Activated CD4-positive, alpha-beta T cell treated with anti-CD3 and anti-CD28 coated beads for 36 hours (primary cell): ENCODE data around the gene C1orf174. TPM values are rescaled to one million over a fixed set of nuclear protein-coding genes. Genes with fewer than 3 reads are reported as not detected.
A peak's percentile ranks its signal among the peaks of the same experiment; 100 is the strongest.

Source experiments
- ATAC-seq: fragments of 200-7000 bp; cut with Tn5 transposase; one replicate; pipeline ENCODE4 v1.10.0; 2021; ENCODE audit warnings: mild to moderate bottlenecking, moderate library complexity
- CTCF ChIA-PET: fragments of 350-600 bp; sonication (Branson Sonifier 250); formaldehyde crosslinking; loops from one replicate; lab custom pipeline; 2021; ENCODE audit warnings: antibody characterized with exemption; lab: Charles Lee
- POLR2A ChIA-PET: fragments of 350-600 bp; sonication (Branson Sonifier 250); formaldehyde crosslinking; loops from one replicate; lab custom pipeline; 2021; ENCODE audit warnings: antibody characterized with exemption, inconsistent platforms; lab: Charles Lee
- DNase-seq: peaks from one replicate; pipeline ENCODE4 v3.0.0-alpha.2; 2020
- H3K27ac Mint-ChIP-seq: one replicate; pipeline ENCODE4 v1.8.0; 2021; ENCODE audit warnings: mixed read lengths
- H3K27me3 Mint-ChIP-seq: one replicate; pipeline ENCODE4 v1.8.0; 2021; ENCODE audit warnings: mixed read lengths
- H3K36me3 Mint-ChIP-seq: one replicate; pipeline ENCODE4 v1.8.0; 2021; ENCODE audit warnings: low read depth, mixed read lengths
- H3K4me1 Mint-ChIP-seq: one replicate; pipeline ENCODE4 v1.8.0; 2021; ENCODE audit warnings: mixed read lengths
- H3K4me3 Mint-ChIP-seq: one replicate; pipeline ENCODE4 v1.8.0; 2021; ENCODE audit warnings: mild to moderate bottlenecking, moderate library complexity, mixed read lengths
- H3K9me3 Mint-ChIP-seq: one replicate; pipeline ENCODE4 v1.8.0; 2021; ENCODE audit warnings: low read depth, mixed read lengths
- intact Hi-C, 2 experiments: fragments of 100-400 bp; cut with DNase I in 1 of 2; cut with micrococcal nuclease in 1 of 2; formaldehyde crosslinking; loops; one replicate each; pipeline versions ENCODE4 v1.14.2 to v1.15.1; 2022 to 2024; cut with DNase I, micrococcal nuclease
- total RNA-seq, 2 experiments: library from RNA; stranded (reverse); gene quantifications; one replicate each; pipeline ENCODE4 v1.2.3, GENCODE V29; 2021

The C1orf174 gene
- total RNA-seq: 10 to 100 TPM; 39.8 to 49.4 TPM

GRCh38 chr1:3900150-3900968 lies at the start of gene C1orf174:
TSS of gene C1orf174 (minus strand) at chr1:3900272. CDS start at chr1:3900186, 86 bp downstream.
- ChIA-PET CTCF (interaction anchor here (2.7 kb wide), 1 partner anchor 10 kb away, joined by 7 read pairs; no protein-coding TSS in a partner anchor), POLR2A (interaction anchor here (0.6 to 1.6 kb wide), 3 partner anchors 20 to 1382 kb away, joined by 3 to 4 read pairs (median 3); partner anchors contain the start of genes CEP104 and DFFB)
- H3K9me3 Mint-ChIP-seq: peaks cover 11% of the 10 kb centered on the region
- intact Hi-C loops: loop anchor here (1.0 to 2.0 kb wide), 9 partner anchors 43 to 1488 kb away; partner anchors contain the start of genes CEP104 (in 2 of the 2), DFFB (in 2 of the 2), LRRC47 (in 2 of the 2) and SMIM1 (in 2 of the 2)
- H3K36me3 Mint-ChIP-seq: peaks cover 28% of the 10 kb centered on the region
- H3K27ac Mint-ChIP-seq: peak within 1 kb of the TSS; percentile 98
- DNase-seq (peak; percentile 94), ATAC-seq (peak; percentile 76)
- H3K4me1 Mint-ChIP-seq: peaks cover 51% of the 10 kb centered on the region
- H3K27me3 Mint-ChIP-seq: no peaks in the 10 kb centered on the region
- H3K4me3 Mint-ChIP-seq: peak within 1 kb of the TSS; percentile 87

DNA sequence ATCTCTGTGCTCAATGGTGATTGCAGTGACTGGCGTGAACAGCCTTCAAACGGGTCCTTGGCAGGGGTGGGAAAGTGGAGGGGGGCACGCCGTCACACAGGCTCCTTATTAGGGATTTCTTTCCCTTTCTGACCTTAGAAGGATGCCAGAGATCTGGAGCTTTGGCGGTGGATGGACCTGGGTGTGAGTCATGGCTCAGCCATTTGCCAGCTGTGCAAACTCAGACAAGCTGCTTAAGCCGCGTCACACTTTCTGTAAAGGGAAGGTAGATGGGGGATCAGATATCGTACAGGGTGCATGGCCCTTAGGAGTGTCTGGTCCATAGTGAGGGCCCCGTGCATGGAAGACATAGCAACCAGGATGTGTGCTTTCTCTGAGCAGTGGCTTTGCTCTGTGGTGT lies 48.3 kb upstream of the C1orf174 start:
- intact Hi-C loops: no loop called here
- CTCF ChIA-PET: no interaction called here
- H3K4me3 Mint-ChIP-seq: no peak overlapping the region
- no peak overlapping the region for H3K27ac Mint-ChIP-seq
- H3K4me1 Mint-ChIP-seq: no peaks in the 10 kb centered on the region
- peaks cover 9% of the 10 kb centered on the region for H3K27me3 Mint-ChIP-seq
- H3K9me3 Mint-ChIP-seq: no peaks in the 10 kb centered on the region
- ATAC-seq (no peak), DNase-seq (no peak)
- H3K36me3 Mint-ChIP-seq: no peaks in the 10 kb centered on the region
- POLR2A ChIA-PET: no interaction called here

- H3K36me3 Mint-ChIP-seq: no peaks in the 10 kb centered on the region
- CTCF ChIA-PET: no interaction called here
- peaks cover 7% of the 10 kb centered on the region for H3K27me3 Mint-ChIP-seq
- no peaks in the 10 kb centered on the region for H3K4me1 Mint-ChIP-seq
- no peaks in the 10 kb centered on the region for H3K9me3 Mint-ChIP-seq
- no peak overlapping the region for H3K27ac Mint-ChIP-seq
- POLR2A ChIA-PET: no interaction called here
- intact Hi-C loops: no loop called here
- DNase-seq (no peak), ATAC-seq (no peak)
- no peak overlapping the region for H3K4me3 Mint-ChIP-seq
These were observed 46.1 kb upstream of the C1orf174 start for GRCh38 chr1:3945916-3946840.

DNA sequence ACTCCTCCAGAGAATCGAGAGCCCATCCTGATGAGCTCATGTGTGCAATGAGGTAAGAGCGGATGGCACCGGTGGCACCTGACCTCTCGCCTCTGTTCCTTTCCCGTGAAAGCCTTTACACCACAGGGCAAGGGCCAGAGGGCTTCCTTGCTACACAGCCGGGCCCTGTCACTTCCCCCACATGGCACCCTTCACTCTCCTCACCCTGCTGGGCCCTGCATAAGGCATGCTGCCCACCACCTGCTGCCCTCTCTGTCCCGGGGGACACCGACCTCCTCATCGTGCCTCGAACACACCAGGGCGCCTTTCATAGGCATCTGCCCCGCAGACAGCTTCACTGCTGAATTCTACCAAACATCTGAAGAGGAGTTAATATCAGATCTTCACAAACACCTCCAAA lies 45.1 kb upstream of the C1orf174 start:
- CTCF ChIA-PET: no interaction called here
- Mint-ChIP-seq H3K4me3 (no peak overlapping the region), H3K27me3 (peaks cover 5% of the 10 kb centered on the region), H3K27ac (no peak overlapping the region), H3K4me1 (no peaks in the 10 kb centered on the region), H3K9me3 (no peaks in the 10 kb centered on the region), H3K36me3 (no peaks in the 10 kb centered on the region)
- POLR2A ChIA-PET: no interaction called here
- ATAC-seq (no peak), DNase-seq (no peak)
- intact Hi-C loops: no loop called here

- no peak for ATAC-seq
- no peaks in the 10 kb centered on the region for H3K36me3 Mint-ChIP-seq
- POLR2A ChIA-PET: no interaction called here
- no peaks in the 10 kb centered on the region for H3K4me1 Mint-ChIP-seq
- H3K27me3 Mint-ChIP-seq: peaks cover 2% of the 10 kb centered on the region
- intact Hi-C loops: no loop called here
- CTCF ChIA-PET: no interaction called here
- no peak overlapping the region for H3K27ac Mint-ChIP-seq
- H3K4me3 Mint-ChIP-seq: no peak overlapping the region
- no peak for DNase-seq
- H3K9me3 Mint-ChIP-seq: no peaks in the 10 kb centered on the region
These were observed 44.6 kb upstream of the C1orf174 start for GRCh38 chr1:3944578-3945125.

GRCh38 chr1:3943806-3944577 lies 43.9 kb upstream of the C1orf174 start:
- ATAC-seq: no peak
- ChIA-PET POLR2A (no interaction called here), CTCF (no interaction called here)
- H3K4me3 Mint-ChIP-seq: no peak overlapping the region
- H3K4me1 Mint-ChIP-seq: no peaks in the 10 kb centered on the region
- intact Hi-C loops: no loop called here
- H3K36me3 Mint-ChIP-seq: no peaks in the 10 kb centered on the region
- peaks cover 2% of the 10 kb centered on the region for H3K27me3 Mint-ChIP-seq
- no peaks in the 10 kb centered on the region for H3K9me3 Mint-ChIP-seq
- DNase-seq: no peak
- no peak overlapping the region for H3K27ac Mint-ChIP-seq

DNA sequence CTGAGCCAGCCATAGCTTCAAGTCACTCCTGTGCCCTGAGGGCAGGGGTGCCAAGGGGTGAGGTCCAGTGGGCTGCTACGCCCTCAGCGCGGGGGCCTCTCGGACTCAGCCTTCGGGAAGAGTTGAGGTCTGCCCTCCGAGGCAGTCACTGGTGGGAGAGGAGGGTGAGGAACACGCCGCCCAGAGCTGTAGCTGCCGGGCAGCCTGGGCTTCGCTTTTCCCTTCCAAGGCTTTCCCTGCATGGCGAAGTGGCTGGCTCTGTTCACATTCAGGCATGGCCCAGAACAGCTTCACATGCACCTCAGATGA lies 43.0 kb upstream of the C1orf174 start:
- peaks cover 2% of the 10 kb centered on the region for H3K27me3 Mint-ChIP-seq

GRCh38 chr1:3942416-3943122 lies 42.5 kb upstream of the C1orf174 start:
- Mint-ChIP-seq H3K9me3 (no peaks in the 10 kb centered on the region), H3K4me3 (no peak overlapping the region), H3K27ac (no peak overlapping the region), H3K36me3 (no peaks in the 10 kb centered on the region), H3K27me3 (peaks cover 2% of the 10 kb centered on the region), H3K4me1 (no peaks in the 10 kb centered on the region)
- ATAC-seq: no peak
- ChIA-PET POLR2A (no interaction called here), CTCF (no interaction called here)
- DNase-seq: no peak
- intact Hi-C loops: no loop called here

More for the DNA sequence above, 43.0 kb upstream of the C1orf174 start:
- Mint-ChIP-seq H3K27ac (no peak overlapping the region), H3K4me3 (no peak overlapping the region), H3K4me1 (no peaks in the 10 kb centered on the region), H3K9me3 (no peaks in the 10 kb centered on the region), H3K36me3 (no peaks in the 10 kb centered on the region)
- no peak for ATAC-seq
- DNase-seq: no peak
- ChIA-PET POLR2A (no interaction called here), CTCF (no interaction called here)
- intact Hi-C loops: no loop called here

DNA sequence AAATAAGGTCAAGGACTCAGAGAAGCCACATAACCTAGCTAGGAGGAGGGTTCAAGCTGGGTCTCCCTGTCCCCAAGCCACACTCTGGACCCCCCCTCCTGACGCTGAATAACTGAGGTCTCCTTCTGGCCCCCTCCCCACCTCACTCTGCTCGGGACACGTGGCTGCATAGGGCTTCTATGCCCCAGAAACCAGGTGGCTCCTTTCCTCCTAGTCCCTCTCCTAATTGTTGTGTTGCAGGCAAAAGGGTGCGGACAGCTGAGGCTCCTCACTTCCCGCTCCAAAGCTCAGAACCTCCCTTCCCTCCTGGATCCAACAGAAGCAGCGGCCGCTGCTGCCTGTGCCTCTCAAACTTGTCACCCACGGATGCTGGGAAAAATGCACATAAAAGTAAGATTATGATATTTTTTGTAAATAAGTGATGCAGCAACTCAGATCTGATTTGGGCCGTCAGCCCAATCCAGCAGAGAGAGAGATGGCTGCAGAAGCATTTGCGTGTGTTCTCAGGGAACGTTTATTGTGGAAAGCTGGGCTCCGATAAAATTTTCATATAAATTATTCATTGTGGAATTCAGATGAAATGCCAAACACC lies 40.8 kb upstream of the C1orf174 start:
- no peak overlapping the region for H3K27ac Mint-ChIP-seq
- CTCF ChIA-PET: interaction anchor here (0.5 kb wide), 1 partner anchor 294 kb away, joined by 4 read pairs; no protein-coding TSS in a partner anchor
- no peaks in the 10 kb centered on the region for H3K4me1 Mint-ChIP-seq
- intact Hi-C loops: no loop called here
- no peak overlapping the region for H3K4me3 Mint-ChIP-seq
- H3K36me3 Mint-ChIP-seq: no peaks in the 10 kb centered on the region
- DNase-seq (no peak), ATAC-seq (no peak)
- POLR2A ChIA-PET: no interaction called here
- peaks cover 5% of the 10 kb centered on the region for H3K9me3 Mint-ChIP-seq
- H3K27me3 Mint-ChIP-seq: peaks cover 4% of the 10 kb centered on the region

- POLR2A ChIA-PET: no interaction called here
- H3K4me1 Mint-ChIP-seq: no peaks in the 10 kb centered on the region
- peaks cover 5% of the 10 kb centered on the region for H3K9me3 Mint-ChIP-seq
- peaks cover 3% of the 10 kb centered on the region for H3K27me3 Mint-ChIP-seq
- CTCF ChIA-PET: no interaction called here
- H3K27ac Mint-ChIP-seq: no peak overlapping the region
- DNase-seq: no peak
- H3K36me3 Mint-ChIP-seq: no peaks in the 10 kb centered on the region
- intact Hi-C loops: no loop called here
- no peak overlapping the region for H3K4me3 Mint-ChIP-seq
- ATAC-seq: no peak
These were observed 40.1 kb upstream of the C1orf174 start for GRCh38 chr1:3940081-3940753.
